IMR-90 (cell line): ENCODE measurements around the gene TEAD4. TPM values are rescaled to one million over a fixed set of nuclear protein-coding genes. Genes with fewer than 3 reads are reported as not detected.

Experiments
- ATAC-seq: fragments of 200-7000 bp; cut with Tn5 transposase; 2 replicates; pipeline ENCODE4 v1.9.1; 2020; ENCODE audit warnings: low read depth, mild to moderate bottlenecking, moderate library complexity
- BruUV-seq: library from RNA; stranded (reverse); fragments of 400-500 nt; replicated peaks from 2 replicates; lab custom pipeline; 2021; lab: Mats Ljungman, UMichigan
- CTCF ChIA-PET: fragments of 300-600 bp; formaldehyde crosslinking; extraction: SDS; loops from one replicate; lab custom pipeline; 2021; ENCODE audit warnings: antibody characterized with exemption; lab: Yijun Ruan, JAX
- POLR2A ChIA-PET: fragments of 300-600 bp; sonication (Branson Sonifier 250); formaldehyde crosslinking; loops from one replicate; lab custom pipeline; 2022; ENCODE audit warnings: antibody characterized with exemption; ENCODE audit not compliant: unreplicated experiment; lab: Charles Lee
- DNase-seq: peaks from one replicate; pipeline ENCODE4 v3.0.0; 2013
- H2AFZ ChIP-seq: replicated peaks from 2 replicates; pipeline ENCODE3; 2013; ENCODE audit warnings: low read length, mild to moderate bottlenecking; ENCODE audit not compliant: poor library complexity
- H2AK5ac ChIP-seq: 2 replicates; pipeline ENCODE4 v1.6.1; 2013; ENCODE audit warnings: low read depth, low read length, inconsistent platforms
- H2AK9ac ChIP-seq: replicated peaks from 2 replicates; pipeline ENCODE3; 2013; ENCODE audit warnings: mild to moderate bottlenecking, low read depth, low read length, moderate library complexity; ENCODE audit not compliant: poor library complexity
- H2BK120ac ChIP-seq: 2 replicates; pipeline ENCODE4 v1.6.1; 2013; ENCODE audit warnings: low read depth, low read length, inconsistent platforms
- H2BK15ac ChIP-seq: 3 replicates; pipeline ENCODE4 v1.6.1; 2013; ENCODE audit warnings: low read depth, low read length, inconsistent platforms
- H2BK20ac ChIP-seq: 2 replicates; pipeline ENCODE4 v1.6.1; 2013; ENCODE audit warnings: low read depth, mild to moderate bottlenecking, inconsistent platforms, low read length, moderate library complexity
- H2BK5ac ChIP-seq: 2 replicates; pipeline ENCODE4 v1.6.1; 2013; ENCODE audit warnings: mild to moderate bottlenecking, low read depth, low read length, inconsistent platforms; ENCODE audit not compliant: poor library complexity, severe bottlenecking
- H3K14ac ChIP-seq: replicated peaks from 2 replicates; pipeline ENCODE4 v1.6.1; 2013; ENCODE audit warnings: low read depth, low read length, inconsistent platforms
- H3K18ac ChIP-seq: 2 replicates; pipeline ENCODE4 v1.6.1; 2013; ENCODE audit warnings: low read depth, low read length, control low read depth
- H3K23ac ChIP-seq: 2 replicates; pipeline ENCODE4 v1.6.1; 2013; ENCODE audit warnings: low read depth, low read length, inconsistent platforms
- H3K27ac ChIP-seq: 2 replicates; pipeline ENCODE4 v1.5.1; 2013; ENCODE audit warnings: mild to moderate bottlenecking, control low read depth, low read length; ENCODE audit not compliant: insufficient read depth
- H3K27me3 ChIP-seq: 2 replicates; pipeline ENCODE4 v1.6.1; 2013; ENCODE audit warnings: low read length; ENCODE audit not compliant: control insufficient read depth, insufficient read depth
- H3K36me3 ChIP-seq: 2 replicates; pipeline ENCODE4 v1.6.1; 2013; ENCODE audit warnings: low read length, mixed read lengths; ENCODE audit not compliant: control insufficient read depth, insufficient read depth
- H3K4ac ChIP-seq: 2 replicates; pipeline ENCODE4 v1.6.1; 2013; ENCODE audit warnings: low read depth, low read length, inconsistent platforms
- H3K4me1 ChIP-seq: 2 replicates; pipeline ENCODE4 v1.6.1; 2013; ENCODE audit warnings: low read length, mixed read lengths; ENCODE audit not compliant: control insufficient read depth, insufficient read depth
- H3K4me2 ChIP-seq: 2 replicates; pipeline ENCODE4 v1.6.1; 2013; ENCODE audit warnings: low read depth, mild to moderate bottlenecking, control low read depth, low read length, moderate library complexity
- H3K4me3 ChIP-seq: 2 replicates; pipeline ENCODE4 v1.5.1; 2013; ENCODE audit warnings: low read depth, mild to moderate bottlenecking, control low read depth, low read length, moderate library complexity; ENCODE audit not compliant: insufficient read depth
- H3K56ac ChIP-seq: 2 replicates; pipeline ENCODE4 v1.6.1; 2013; ENCODE audit warnings: low read length, inconsistent platforms; ENCODE audit not compliant: insufficient read depth; ENCODE audit errors: extremely low read depth
- H3K79me1 ChIP-seq, 2 experiments: 2 replicates each; pipeline ENCODE4 v1.6.1; 2013; ENCODE audit warnings: low read length in 2 of 2, inconsistent platforms in 1 of 2, low read depth in 1 of 2
- H3K9ac ChIP-seq: 2 replicates; pipeline ENCODE4 v1.6.1; 2013; ENCODE audit warnings: low read depth, low read length, control low read depth
- H3K9me1 ChIP-seq: 2 replicates; pipeline ENCODE4 v1.6.1; 2013; ENCODE audit warnings: low read length, inconsistent platforms; ENCODE audit not compliant: insufficient read depth
- H3K9me3 ChIP-seq: 2 replicates; pipeline ENCODE4 v1.6.1; 2013; ENCODE audit warnings: low read length; ENCODE audit not compliant: control insufficient read depth, insufficient read depth
- H4K20me1 ChIP-seq: 2 replicates; pipeline ENCODE4 v1.6.1; 2013; ENCODE audit warnings: low read length, inconsistent platforms; ENCODE audit not compliant: insufficient read depth
- H4K5ac ChIP-seq: 2 replicates; pipeline ENCODE4 v1.6.1; 2013; ENCODE audit warnings: mild to moderate bottlenecking, low read depth, low read length, control low read depth
- H4K8ac ChIP-seq, 2 experiments: 2 replicates each; pipeline ENCODE4 v1.6.1; 2013; ENCODE audit warnings: low read depth in 2 of 2, low read length in 2 of 2, control low read depth in 1 of 2, inconsistent platforms in 1 of 2
- H4K91ac ChIP-seq: 2 replicates; pipeline ENCODE4 v1.6.1; 2013; ENCODE audit warnings: low read depth, low read length, inconsistent platforms; ENCODE audit not compliant: insufficient read depth
- BHLHE40 ChIP-seq: fragments of 150-350 bp; IDR thresholded peaks from 2 replicates; pipeline ENCODE4 v1.6.1; 2016; ENCODE audit warnings: mild to moderate bottlenecking, low read depth, low read length
- CEBPB ChIP-seq: IDR thresholded peaks from 2 replicates; pipeline ENCODE4 v1.6.1; 2012; ENCODE audit warnings: low read depth, low read length, improper control_type of control experiment
- CHD1 ChIP-seq: IDR thresholded peaks from 2 replicates; pipeline ENCODE4 v1.6.1; 2012; ENCODE audit warnings: low read depth, low read length, improper control_type of control experiment
- FOS ChIP-seq: fragments of 150-350 bp; IDR thresholded peaks from 2 replicates; pipeline ENCODE4 v1.6.1; 2016; ENCODE audit warnings: low read depth, low read length
- MAFK ChIP-seq: IDR thresholded peaks from 2 replicates; pipeline ENCODE4 v1.6.1; 2012; ENCODE audit warnings: low read depth, low read length, improper control_type of control experiment
- MAZ ChIP-seq: IDR thresholded peaks from 2 replicates; pipeline ENCODE4 v1.6.1; 2012; ENCODE audit warnings: low read depth, mild to moderate bottlenecking, low read length, improper control_type of control experiment, moderate library complexity, borderline replicate concordance
- MXI1 ChIP-seq: IDR thresholded peaks from 2 replicates; pipeline ENCODE4 v1.6.1; 2012; ENCODE audit warnings: low read depth, mild to moderate bottlenecking, low read length, moderate library complexity, borderline replicate concordance
- NFE2L2 ChIP-seq: fragments of 150-350 bp; IDR thresholded peaks from 2 replicates; pipeline ENCODE4 v1.6.1; 2016; ENCODE audit warnings: low read depth, mild to moderate bottlenecking, low read length
- POLR2A ChIP-seq: IDR thresholded peaks from 2 replicates; pipeline ENCODE4 v1.6.1; 2012; ENCODE audit warnings: mild to moderate bottlenecking, low read depth, low read length
- RAD21 ChIP-seq: IDR thresholded peaks from 2 replicates; pipeline ENCODE4 v1.6.1; 2012; ENCODE audit warnings: low read length, improper control_type of control experiment
- RCOR1 ChIP-seq: IDR thresholded peaks from 2 replicates; pipeline ENCODE4 v1.6.1; 2012; ENCODE audit warnings: mild to moderate bottlenecking, low read length, improper control_type of control experiment; ENCODE audit not compliant: insufficient replicate concordance
- SMC3 ChIP-seq: fragments of 150-350 bp; IDR thresholded peaks from 2 replicates; pipeline ENCODE4 v1.6.1; 2016; ENCODE audit warnings: low read depth, mild to moderate bottlenecking, antibody characterized with exemption, low read length, moderate library complexity
- WGBS, 2 experiments: methylation state at CpG; one replicate each; pipeline versions ENCODE4 v1.1.5 to v1.1.7; 2013; ENCODE audit warnings: missing lambda C conversion rate in 2 of 2; ENCODE audit not compliant: insufficient read length in 1 of 2; ENCODE audit errors: extremely low coverage in 2 of 2; 5-methylcytosine and 5-hydroxymethylcytosine counted together
- dilution Hi-C: fragments of 300-500 bp; cut with HindIII; formaldehyde crosslinking; loops from one replicate; pipeline ENCODE4 v1.14.3; 2018; ENCODE audit warnings: low sequenced_read_pairs; ENCODE audit not compliant: unreplicated experiment
- in situ Hi-C: fragments of 300-500 bp; cut with MboI; formaldehyde crosslinking; loops from 3 replicates; pipeline ENCODE4 v1.14.3; 2019; ENCODE audit warnings: low sequenced_read_pairs, inconsistent platforms, mixed read lengths
- intact Hi-C: fragments of 100-400 bp; cut with micrococcal nuclease; formaldehyde crosslinking; loops from 2 replicates; pipeline ENCODE4 v1.10.0; 2022
- polyA plus RNA-seq, 3 experiments: library from polyadenylated mRNA; depleted of rRNA; stranded (reverse); fragments of >200 nt; gene quantifications; 2 replicates each; pipeline ENCODE4 v1.2.3, GENCODE V29; 2012; ENCODE audit warnings: low replicate concordance in 1 of 3
- total RNA-seq: library from RNA; depleted of rRNA; stranded (reverse); fragments of >200 nt; gene quantifications from 2 replicates; pipeline ENCODE4 v1.2.3, GENCODE V29; 2012
- TF ChIP-seq, protein P1 (sequence below): conservative IDR thresholded peaks from 2 replicates; pipeline ENCODE4 v1.5.1; 2012; ENCODE audit warnings: mild to moderate bottlenecking, low read depth, low read length, improper control_type of control experiment
- TF ChIP-seq, protein P2 (sequence below): fragments of 150-350 bp; IDR thresholded peaks from 2 replicates; pipeline ENCODE4 v1.6.1; 2017; ENCODE audit warnings: mild to moderate bottlenecking, antibody characterized with exemption, low read length, low read depth
- TF ChIP-seq, protein P3 (sequence below): fragments of 150-350 bp; IDR thresholded peaks from 2 replicates; pipeline ENCODE4 v1.6.1; 2016; ENCODE audit warnings: low read depth, mild to moderate bottlenecking, low read length, moderate library complexity, borderline replicate concordance

The TEAD4 gene
- total and polyA plus RNA-seq, 2 of the 4 experiments (the other 2 are of a cell fraction) = 8.8 to 24.9 TPM

DNA sequence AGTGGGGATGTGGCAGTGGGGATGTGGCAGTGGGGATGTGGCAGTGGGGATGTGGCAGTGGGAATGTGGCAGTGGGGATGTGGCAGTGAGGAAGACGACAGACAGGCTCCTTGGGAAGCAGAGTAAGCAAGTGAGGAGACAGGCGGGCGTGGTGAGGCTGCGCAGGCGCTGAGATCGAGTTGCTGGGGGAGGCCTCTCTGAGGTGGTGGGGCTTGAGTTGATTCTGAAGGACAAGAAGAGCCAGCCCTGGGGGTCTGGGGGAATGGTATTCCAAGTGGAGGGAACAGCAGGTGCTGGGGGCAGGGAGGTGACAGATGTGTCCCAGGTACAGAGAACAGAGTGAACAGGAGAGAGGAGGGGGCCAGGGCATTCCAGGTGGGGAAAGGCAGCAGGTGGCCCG, 84.2 kb downstream of the TEAD4 start:
- Histone ChIP-seq H3K9me1 (peaks cover 5% of the 10 kb centered on the region), H3K18ac (no peak overlapping the region), H2AK9ac (no peak overlapping the region), H2AK5ac (no peak overlapping the region), H3K9ac (no peak overlapping the region), H2AFZ (no peak overlapping the region), H3K4me3 (no peak overlapping the region), H2BK15ac (no peak overlapping the region), H2BK20ac (no peak overlapping the region), H4K20me1 (peaks cover 3% of the 10 kb centered on the region; the same call in 1 of the 2 replicates), H4K5ac (no peak overlapping the region), H3K14ac (no peak overlapping the region), H4K91ac (no peak overlapping the region), H3K23ac (no peak overlapping the region), H3K4ac (no peak overlapping the region), H3K4me2 (no peak overlapping the region), H3K56ac (no peak overlapping the region), H3K4me1 (no peaks in the 10 kb centered on the region), H3K27ac (no peak overlapping the region), H3K9me3 (no peaks in the 10 kb centered on the region), H2BK5ac (no peak overlapping the region), H3K79me1 (no peaks in the 10 kb centered on the region), H2BK120ac (no peak overlapping the region), H4K8ac (no peak overlapping the region), H3K27me3 (no peaks in the 10 kb centered on the region), H3K36me3 (peaks cover 12% of the 10 kb centered on the region)
- no TSS peak for BruUV-seq
- dilution Hi-C loops = no loop called here
- ATAC-seq = no peak
- intact Hi-C loops = no loop called here
- DNase-seq = no peak
- in situ Hi-C loops = no loop called here
- ChIA-PET CTCF (no interaction called here), POLR2A (no interaction called here)
- TF ChIP-seq CHD1 (no peak), CEBPB (no peak), MAFK (no peak), NFE2L2 (no peak), BHLHE40 (no peak), FOS (no peak), MXI1 (no peak), RCOR1 (no peak), MAZ (no peak), POLR2A (no peak), SMC3 (no peak), RAD21 (no peak)
- TF ChIP-seq, protein P1, sequence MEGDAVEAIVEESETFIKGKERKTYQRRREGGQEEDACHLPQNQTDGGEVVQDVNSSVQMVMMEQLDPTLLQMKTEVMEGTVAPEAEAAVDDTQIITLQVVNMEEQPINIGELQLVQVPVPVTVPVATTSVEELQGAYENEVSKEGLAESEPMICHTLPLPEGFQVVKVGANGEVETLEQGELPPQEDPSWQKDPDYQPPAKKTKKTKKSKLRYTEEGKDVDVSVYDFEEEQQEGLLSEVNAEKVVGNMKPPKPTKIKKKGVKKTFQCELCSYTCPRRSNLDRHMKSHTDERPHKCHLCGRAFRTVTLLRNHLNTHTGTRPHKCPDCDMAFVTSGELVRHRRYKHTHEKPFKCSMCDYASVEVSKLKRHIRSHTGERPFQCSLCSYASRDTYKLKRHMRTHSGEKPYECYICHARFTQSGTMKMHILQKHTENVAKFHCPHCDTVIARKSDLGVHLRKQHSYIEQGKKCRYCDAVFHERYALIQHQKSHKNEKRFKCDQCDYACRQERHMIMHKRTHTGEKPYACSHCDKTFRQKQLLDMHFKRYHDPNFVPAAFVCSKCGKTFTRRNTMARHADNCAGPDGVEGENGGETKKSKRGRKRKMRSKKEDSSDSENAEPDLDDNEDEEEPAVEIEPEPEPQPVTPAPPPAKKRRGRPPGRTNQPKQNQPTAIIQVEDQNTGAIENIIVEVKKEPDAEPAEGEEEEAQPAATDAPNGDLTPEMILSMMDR = no peak
- TF ChIP-seq, protein P2, sequence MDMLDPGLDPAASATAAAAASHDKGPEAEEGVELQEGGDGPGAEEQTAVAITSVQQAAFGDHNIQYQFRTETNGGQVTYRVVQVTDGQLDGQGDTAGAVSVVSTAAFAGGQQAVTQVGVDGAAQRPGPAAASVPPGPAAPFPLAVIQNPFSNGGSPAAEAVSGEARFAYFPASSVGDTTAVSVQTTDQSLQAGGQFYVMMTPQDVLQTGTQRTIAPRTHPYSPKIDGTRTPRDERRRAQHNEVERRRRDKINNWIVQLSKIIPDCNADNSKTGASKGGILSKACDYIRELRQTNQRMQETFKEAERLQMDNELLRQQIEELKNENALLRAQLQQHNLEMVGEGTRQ = no peak
- TF ChIP-seq, protein P3, sequence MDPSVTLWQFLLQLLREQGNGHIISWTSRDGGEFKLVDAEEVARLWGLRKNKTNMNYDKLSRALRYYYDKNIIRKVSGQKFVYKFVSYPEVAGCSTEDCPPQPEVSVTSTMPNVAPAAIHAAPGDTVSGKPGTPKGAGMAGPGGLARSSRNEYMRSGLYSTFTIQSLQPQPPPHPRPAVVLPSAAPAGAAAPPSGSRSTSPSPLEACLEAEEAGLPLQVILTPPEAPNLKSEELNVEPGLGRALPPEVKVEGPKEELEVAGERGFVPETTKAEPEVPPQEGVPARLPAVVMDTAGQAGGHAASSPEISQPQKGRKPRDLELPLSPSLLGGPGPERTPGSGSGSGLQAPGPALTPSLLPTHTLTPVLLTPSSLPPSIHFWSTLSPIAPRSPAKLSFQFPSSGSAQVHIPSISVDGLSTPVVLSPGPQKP = no peak
- 83% methylated on average over 2 of the region's 7 CpGs; no CpG with 5 or more reads in 1 of the 2 experiments for WGBS, 2 experiments
